Measurements from ENCODE around the gene INO80B. TPM values are rescaled to one million over a fixed set of nuclear protein-coding genes. Genes with fewer than 3 reads are reported as not detected.
"Not testable (repeated sequence)": the region's sequence is repeated elsewhere in the genome, so short reads cannot be mapped to it uniquely, and the experiment has no call there.

INO80B gene
- polyA plus RNA-seq, 1 experiment, result 6.4 TPM

DNA sequence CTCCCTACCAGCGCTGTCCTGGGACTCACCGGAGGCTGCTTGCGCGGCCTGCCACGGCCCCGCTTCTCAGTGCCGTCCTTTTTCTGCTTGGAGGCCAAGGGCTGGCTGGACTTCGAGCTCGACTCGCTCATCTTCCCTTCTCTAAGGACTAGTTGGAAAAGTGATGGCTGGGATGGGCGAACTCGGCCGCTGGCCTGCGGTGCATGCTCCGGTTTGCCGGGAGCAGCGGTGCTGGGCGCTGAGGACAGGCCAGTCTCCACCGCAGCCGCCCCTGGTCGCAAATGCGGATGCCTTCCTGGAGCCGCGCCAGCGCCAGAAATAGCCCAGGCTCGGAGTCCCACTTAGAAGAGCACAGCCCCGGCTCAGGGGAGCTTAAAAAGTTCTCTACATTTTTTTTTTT, 36.6 kb upstream of the INO80B start:
- no peak overlapping the region for H3K4me3 ChIP-seq (ENCODE audit: low read depth, low read length)
- DNase-seq (ENCODE audit: low read depth), result no peak
- ChIA-PET CTCF (interaction anchor here (1.5 kb wide), 1 partner anchor 9 kb away, joined by 5 read pairs; no protein-coding TSS in a partner anchor), POLR2A (no interaction called here)
- no peak for TF ChIP-seq CTCF (IDR thresholded peaks at IDR 0.05; ENCODE audit: insufficient read depth, low read depth, low read length)
- no peaks in the 10 kb centered on the region for H3K36me3 ChIP-seq (ENCODE audit: control insufficient read depth, insufficient read depth, low read length)
- H3K27me3 ChIP-seq (ENCODE audit: control insufficient read depth, insufficient read depth, low read length), result no peaks in the 10 kb centered on the region

DNA sequence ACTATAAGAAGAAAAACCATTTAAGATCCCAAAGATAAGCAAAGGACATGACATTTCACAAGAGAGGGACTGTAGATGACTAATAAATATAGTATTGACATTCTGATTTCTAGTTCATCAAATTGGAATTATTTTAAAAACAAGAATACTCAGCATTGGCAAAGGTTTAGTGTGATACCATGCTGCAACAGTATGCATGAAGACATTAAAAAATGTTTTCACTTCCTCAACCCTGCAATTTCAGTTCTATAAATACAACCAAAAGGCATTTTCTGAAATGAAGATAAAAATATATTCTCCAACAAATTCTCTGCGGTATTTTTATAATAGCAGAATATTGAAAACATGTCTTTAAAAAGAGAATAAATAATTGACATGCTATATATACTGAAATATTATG, 35.5 kb upstream of the INO80B start:
- POLR2A ChIA-PET, result no interaction called here
- DNase-seq (ENCODE audit: low read depth), result no peak
- Histone ChIP-seq H3K36me3 (ENCODE audit: control insufficient read depth, insufficient read depth, low read length) (no peaks in the 10 kb centered on the region), H3K4me3 (ENCODE audit: low read depth, low read length) (no peak overlapping the region), H3K27me3 (ENCODE audit: control insufficient read depth, insufficient read depth, low read length) (no peaks in the 10 kb centered on the region)
- no peak for TF ChIP-seq CTCF (IDR thresholded peaks at IDR 0.05; ENCODE audit: insufficient read depth, low read depth, low read length)
- CTCF ChIA-PET, result interaction anchor here (1.5 to 1.6 kb wide), 2 partner anchors 10 to 27 kb away, joined by 4 to 5 read pairs; no protein-coding TSS in a partner anchor

DNA sequence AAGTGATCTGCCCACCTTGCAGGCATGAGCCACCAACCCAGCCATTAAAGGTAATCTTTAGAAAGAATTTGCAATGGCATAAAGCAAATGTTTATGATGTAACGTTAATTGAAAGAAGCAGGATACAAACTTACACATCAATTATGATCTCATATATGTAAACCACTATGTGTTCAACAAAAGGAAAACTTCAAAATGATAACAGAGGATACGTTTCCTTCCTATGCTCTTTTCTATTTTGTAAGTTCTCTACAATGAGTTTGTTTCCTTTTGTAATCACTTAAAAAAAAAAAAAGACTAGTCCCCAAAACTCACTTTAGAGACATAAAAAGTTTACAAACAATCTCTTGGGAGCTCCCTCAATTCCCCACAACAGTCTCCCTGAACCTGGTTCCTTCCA, 34.9 kb upstream of the INO80B start:
- ChIA-PET POLR2A (no interaction called here), CTCF (interaction anchor here (0.7 to 1.6 kb wide), 2 partner anchors 28 to 186 kb away, joined by 3 to 4 read pairs; no protein-coding TSS in a partner anchor)
- DNase-seq (ENCODE audit: low read depth), result no peak
- Histone ChIP-seq H3K4me3 (ENCODE audit: low read depth, low read length) (no peak overlapping the region), H3K36me3 (ENCODE audit: control insufficient read depth, insufficient read depth, low read length) (peaks cover 2% of the 10 kb centered on the region; the same call in 1 of the 2 replicates), H3K27me3 (ENCODE audit: control insufficient read depth, insufficient read depth, low read length) (no peaks in the 10 kb centered on the region)
- no peak for TF ChIP-seq CTCF (IDR thresholded peaks at IDR 0.05; ENCODE audit: insufficient read depth, low read depth, low read length)

- ChIA-PET POLR2A (interaction anchor here (0.7 kb wide), 1 partner anchor 86 kb away, joined by 3 read pairs; no protein-coding TSS in a partner anchor), CTCF (interaction anchor here (0.7 to 1.1 kb wide), 2 partner anchors 29 to 186 kb away, joined by 3 read pairs; no protein-coding TSS in a partner anchor)
- DNase-seq (ENCODE audit: low read depth), result not testable (repeated sequence)
Measured at GRCh38 chr2:74420443-74421103, 34.3 kb upstream of the INO80B start.

GRCh38 chr2:74421221-74421870, 33.5 kb upstream of the INO80B start, which contains the start of the genes C2orf81 and WDR54:
TSS of gene C2orf81 (minus strand) at chr2:74421619. CDS start at chr2:74421560, 59 bp downstream.
TSS of gene WDR54 (plus strand) at chr2:74421730. CDS start at chr2:74422154, 424 bp downstream.
- peaks cover 6% of the 10 kb centered on the region for H3K36me3 ChIP-seq (ENCODE audit: control insufficient read depth, insufficient read depth, low read length)
- H3K27me3 ChIP-seq (ENCODE audit: control insufficient read depth, insufficient read depth, low read length), result no peaks in the 10 kb centered on the region
- ChIA-PET CTCF (interaction anchor here (1.1 kb wide), 1 partner anchor 30 kb away, joined by 3 read pairs; no protein-coding TSS in a partner anchor), POLR2A (interaction anchor here (0.7 kb wide), 1 partner anchor 86 kb away, joined by 3 read pairs; no protein-coding TSS in a partner anchor)
- TF ChIP-seq CTCF (IDR thresholded peaks at IDR 0.05; ENCODE audit: insufficient read depth, low read depth, low read length), result no peak
- peak; percentile 35 for DNase-seq (ENCODE audit: low read depth)
- H3K4me3 ChIP-seq (ENCODE audit: low read depth, low read length), result peak within 1 kb of the TSS; percentile 55

More at GRCh38 chr2:74420443-74421103, 34.3 kb upstream of the INO80B start:
- H3K27me3 ChIP-seq (ENCODE audit: control insufficient read depth, insufficient read depth, low read length); H3K36me3 ChIP-seq (ENCODE audit: control insufficient read depth, insufficient read depth, low read length): not testable (repeated sequence)
- H3K4me3 ChIP-seq (ENCODE audit: low read depth, low read length), result peak overlapping the region; percentile 55

Measured in BJ (cell line).